HepG2 (cell line): ENCODE data around the gene GPSM1. TPM values are rescaled to one million over a fixed set of nuclear protein-coding genes. Genes with fewer than 3 reads are reported as not detected.

Source experiments
- AKAP8 ChIP-seq: sonication (generic); formaldehyde crosslinking; IDR thresholded peaks from 2 replicates; pipeline ENCODE4 v1.5.1; 2020; ENCODE audit warnings: mild to moderate bottlenecking, missing genetic modification reagents
- ASH2L ChIP-seq: fragments of 300-600, 200-600 bp; sonication (generic); IDR thresholded peaks from 2 replicates; pipeline ENCODE4 v1.7.0; 2017; ENCODE audit warnings: low read depth, mild to moderate bottlenecking, moderate library complexity, mixed read lengths, low read length; ENCODE audit not compliant: insufficient read length
- IRF2 ChIP-seq: IDR thresholded peaks from 2 replicates; pipeline ENCODE4 v1.6.1; 2018; ENCODE audit warnings: missing genetic modification reagents, missing compliant biosample characterization
- MTA1 ChIP-seq: sonication (generic); formaldehyde crosslinking; IDR thresholded peaks from 2 replicates; pipeline ENCODE4 v1.4.0; 2020; ENCODE audit warnings: missing genetic modification reagents, mild to moderate bottlenecking, borderline replicate concordance
- MTF2 ChIP-seq: sonication (generic); formaldehyde crosslinking; IDR thresholded peaks from 2 replicates; pipeline ENCODE4 v1.5.0; 2020; ENCODE audit warnings: missing genetic modification reagents, borderline replicate concordance
- SRSF1 ChIP-seq: fragments of 200-400 bp; formaldehyde crosslinking; optimal IDR thresholded peaks from 2 replicates; pipeline ENCODE3; 2017; ENCODE audit warnings: mild to moderate bottlenecking, low read depth, low read length, moderate library complexity
- XBP1 ChIP-seq: sonication (generic); formaldehyde crosslinking; IDR thresholded peaks from 2 replicates; pipeline ENCODE4 v1.5.0; 2020; ENCODE audit warnings: missing genetic modification reagents
- ZNF124 ChIP-seq: sonication (generic); formaldehyde crosslinking; IDR thresholded peaks from 2 replicates; pipeline ENCODE4 v1.4.0; 2020; ENCODE audit warnings: missing genetic modification reagents
- ZNF230 ChIP-seq: sonication (generic); formaldehyde crosslinking; IDR thresholded peaks from 2 replicates; pipeline ENCODE4 v1.4.0; 2020; ENCODE audit warnings: mild to moderate bottlenecking, missing genetic modification reagents
- ZNF331 ChIP-seq: sonication (generic); formaldehyde crosslinking; IDR thresholded peaks from 2 replicates; pipeline ENCODE4 v1.4.0; 2020; ENCODE audit warnings: missing genetic modification reagents
- ZNF382 ChIP-seq: sonication (generic); formaldehyde crosslinking; IDR thresholded peaks from 2 replicates; pipeline ENCODE4 v1.5.0; 2020; ENCODE audit warnings: missing genetic modification reagents, mild to moderate bottlenecking, borderline replicate concordance
- polyA plus RNA-seq, 8 experiments: library from polyadenylated mRNA; depleted of rRNA in 3 of 8; stranded (reverse) in 7 of 8; unstranded in 1 of 8; fragments of >200 nt; fragmentation: Illumina TruSeq in 4 of 8; extraction: Trizol in 4 of 8; gene quantifications; 2 replicates each; pipeline versions ENCODE4 v1.2.1 to v1.2.3, GENCODE V29; 2011 to 2016; ENCODE audit warnings: low read depth in 4 of 8, missing spikeins in 1 of 8, mixed read lengths in 1 of 8; ENCODE audit not compliant: insufficient read depth in 1 of 8
- total RNA-seq, 5 experiments: library from RNA; depleted of rRNA; stranded (reverse); fragments of >200 nt; fragmentation: Illumina TruSeq; extraction: Trizol; gene quantifications; 2 replicates each; pipeline ENCODE4 v1.2.3, GENCODE V29; 2016; ENCODE audit warnings: low read depth in 1 of 5
- TF ChIP-seq, protein P1 (sequence below): sonication (generic); formaldehyde crosslinking; IDR thresholded peaks from 2 replicates; pipeline ENCODE4 v1.4.0; 2020; ENCODE audit warnings: low read depth, missing genetic modification reagents
- TF ChIP-seq, protein P2 (sequence below): sonication (generic); formaldehyde crosslinking; IDR thresholded peaks from 2 replicates; pipeline ENCODE4 v1.8.0; 2022; ENCODE audit warnings: missing genetic modification reagents, mild to moderate bottlenecking, inconsistent platforms, borderline replicate concordance
- TF ChIP-seq, protein P3 (sequence below): sonication (generic); formaldehyde crosslinking; IDR thresholded peaks from 2 replicates; pipeline ENCODE4 v1.4.0; 2020; ENCODE audit warnings: missing genetic modification reagents, borderline replicate concordance
- TF ChIP-seq, protein P4 (sequence below): IDR thresholded peaks from 2 replicates; pipeline ENCODE4 v1.6.1; 2016; ENCODE audit warnings: control low read depth
- TF ChIP-seq, protein P5 (sequence below): sonication (generic); formaldehyde crosslinking; IDR thresholded peaks from 2 replicates; pipeline ENCODE4 v1.4.0; 2020; ENCODE audit warnings: missing genetic modification reagents

GPSM1 gene
- total and polyA plus RNA-seq, 2 of the 13 experiments (the other 11 are each of a cell fraction or from before 2014, with no cell fraction given) = 1.0 to 2.4 TPM

DNA sequence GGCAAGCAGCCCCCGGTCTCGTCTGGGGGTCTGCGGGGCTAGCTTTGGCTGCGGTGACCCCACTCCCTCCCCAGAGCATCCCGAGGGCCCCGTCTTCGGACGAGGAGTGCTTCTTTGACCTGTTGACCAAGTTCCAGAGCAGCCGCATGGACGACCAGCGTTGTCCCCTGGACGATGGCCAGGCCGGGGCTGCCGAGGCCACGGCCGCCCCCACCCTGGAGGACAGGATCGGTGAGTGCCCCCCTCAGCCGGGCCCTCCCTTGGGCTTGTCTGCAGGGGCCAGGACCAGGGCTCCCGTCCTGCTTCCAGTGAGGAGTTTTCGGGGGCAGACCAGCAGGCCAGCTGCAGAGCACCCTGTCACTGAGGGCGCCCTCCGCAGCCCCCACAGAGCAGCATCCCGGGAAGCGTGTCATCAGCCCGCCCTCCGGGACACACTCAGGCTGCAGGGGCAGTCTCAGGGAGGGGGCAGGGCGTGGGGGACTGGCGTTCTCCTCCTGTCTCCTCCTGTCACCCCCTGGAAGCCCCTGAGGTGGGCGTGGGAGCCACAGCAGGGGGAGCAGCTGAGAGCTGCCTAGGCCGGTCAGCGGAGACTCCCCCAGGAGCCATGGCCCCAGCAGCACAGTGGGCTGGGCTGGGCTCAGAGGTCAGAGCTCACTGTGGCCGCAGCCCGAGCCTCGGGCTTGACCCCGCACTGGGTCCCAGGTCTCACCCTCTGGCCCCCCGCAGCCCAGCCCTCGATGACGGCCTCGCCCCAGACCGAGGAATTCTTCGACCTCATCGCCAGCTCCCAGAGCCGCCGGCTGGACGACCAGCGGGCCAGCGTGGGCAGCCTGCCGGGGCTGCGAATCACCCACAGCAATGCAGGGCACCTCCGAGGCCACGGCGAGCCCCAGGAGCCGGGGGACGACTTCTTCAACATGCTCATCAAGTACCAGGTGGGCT lies 28.5 kb downstream of the GPSM1 start (continued):
- TF ChIP-seq ASH2L (no peak), MTA1 (CRISPR knock-in tag) (peak; percentile 56; the same call in 1 of the 2 replicates), AKAP8 (CRISPR knock-in tag) (peak; percentile 18; the same call in 1 of the 2 replicates), ZNF230 (CRISPR knock-in tag) (no peak), ZNF124 (CRISPR knock-in tag) (no peak), MTF2 (no peak), ZNF331 (CRISPR knock-in tag) (no peak), ZNF382 (CRISPR knock-in tag) (no peak), IRF2 (CRISPR knock-in tag) (no peak), SRSF1 (no peak), XBP1 (CRISPR knock-in tag) (no peak)
- TF ChIP-seq, protein P1, sequence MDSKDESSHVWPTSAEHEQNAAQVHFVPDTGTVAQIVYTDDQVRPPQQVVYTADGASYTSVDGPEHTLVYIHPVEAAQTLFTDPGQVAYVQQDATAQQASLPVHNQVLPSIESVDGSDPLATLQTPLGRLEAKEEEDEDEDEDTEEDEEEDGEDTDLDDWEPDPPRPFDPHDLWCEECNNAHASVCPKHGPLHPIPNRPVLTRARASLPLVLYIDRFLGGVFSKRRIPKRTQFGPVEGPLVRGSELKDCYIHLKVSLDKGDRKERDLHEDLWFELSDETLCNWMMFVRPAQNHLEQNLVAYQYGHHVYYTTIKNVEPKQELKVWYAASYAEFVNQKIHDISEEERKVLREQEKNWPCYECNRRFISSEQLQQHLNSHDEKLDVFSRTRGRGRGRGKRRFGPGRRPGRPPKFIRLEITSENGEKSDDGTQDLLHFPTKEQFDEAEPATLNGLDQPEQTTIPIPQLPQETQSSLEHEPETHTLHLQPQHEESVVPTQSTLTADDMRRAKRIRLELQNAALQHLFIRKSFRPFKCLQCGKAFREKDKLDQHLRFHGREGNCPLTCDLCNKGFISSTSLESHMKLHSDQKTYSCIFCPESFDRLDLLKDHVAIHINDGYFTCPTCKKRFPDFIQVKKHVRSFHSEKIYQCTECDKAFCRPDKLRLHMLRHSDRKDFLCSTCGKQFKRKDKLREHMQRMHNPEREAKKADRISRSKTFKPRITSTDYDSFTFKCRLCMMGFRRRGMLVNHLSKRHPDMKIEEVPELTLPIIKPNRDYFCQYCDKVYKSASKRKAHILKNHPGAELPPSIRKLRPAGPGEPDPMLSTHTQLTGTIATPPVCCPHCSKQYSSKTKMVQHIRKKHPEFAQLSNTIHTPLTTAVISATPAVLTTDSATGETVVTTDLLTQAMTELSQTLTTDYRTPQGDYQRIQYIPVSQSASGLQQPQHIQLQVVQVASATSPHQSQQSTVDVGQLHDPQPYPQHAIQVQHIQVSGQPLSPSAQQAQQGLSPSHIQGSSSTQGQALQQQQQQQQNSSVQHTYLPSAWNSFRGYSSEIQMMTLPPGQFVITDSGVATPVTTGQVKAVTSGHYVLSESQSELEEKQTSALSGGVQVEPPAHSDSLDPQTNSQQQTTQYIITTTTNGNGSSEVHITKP (CRISPR knock-in tag) = no peak
- TF ChIP-seq, protein P2, sequence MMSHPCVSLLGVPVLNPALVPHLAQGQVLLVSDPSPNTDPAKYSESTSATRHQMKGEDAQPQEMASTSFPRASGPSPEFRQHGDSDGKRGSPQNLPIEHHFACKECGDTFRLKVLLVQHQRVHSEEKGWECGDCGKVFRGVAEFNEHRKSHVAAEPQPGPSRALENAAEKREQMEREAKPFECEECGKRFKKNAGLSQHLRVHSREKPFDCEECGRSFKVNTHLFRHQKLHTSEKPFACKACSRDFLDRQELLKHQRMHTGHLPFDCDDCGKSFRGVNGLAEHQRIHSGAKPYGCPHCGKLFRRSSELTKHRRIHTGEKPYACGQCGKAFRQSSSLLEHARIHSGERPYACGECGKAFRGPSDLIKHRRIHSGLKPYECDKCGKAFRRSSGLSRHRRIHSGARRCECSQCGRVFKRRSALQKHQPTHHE (CRISPR knock-in tag) = no peak
- TF ChIP-seq, protein P3, sequence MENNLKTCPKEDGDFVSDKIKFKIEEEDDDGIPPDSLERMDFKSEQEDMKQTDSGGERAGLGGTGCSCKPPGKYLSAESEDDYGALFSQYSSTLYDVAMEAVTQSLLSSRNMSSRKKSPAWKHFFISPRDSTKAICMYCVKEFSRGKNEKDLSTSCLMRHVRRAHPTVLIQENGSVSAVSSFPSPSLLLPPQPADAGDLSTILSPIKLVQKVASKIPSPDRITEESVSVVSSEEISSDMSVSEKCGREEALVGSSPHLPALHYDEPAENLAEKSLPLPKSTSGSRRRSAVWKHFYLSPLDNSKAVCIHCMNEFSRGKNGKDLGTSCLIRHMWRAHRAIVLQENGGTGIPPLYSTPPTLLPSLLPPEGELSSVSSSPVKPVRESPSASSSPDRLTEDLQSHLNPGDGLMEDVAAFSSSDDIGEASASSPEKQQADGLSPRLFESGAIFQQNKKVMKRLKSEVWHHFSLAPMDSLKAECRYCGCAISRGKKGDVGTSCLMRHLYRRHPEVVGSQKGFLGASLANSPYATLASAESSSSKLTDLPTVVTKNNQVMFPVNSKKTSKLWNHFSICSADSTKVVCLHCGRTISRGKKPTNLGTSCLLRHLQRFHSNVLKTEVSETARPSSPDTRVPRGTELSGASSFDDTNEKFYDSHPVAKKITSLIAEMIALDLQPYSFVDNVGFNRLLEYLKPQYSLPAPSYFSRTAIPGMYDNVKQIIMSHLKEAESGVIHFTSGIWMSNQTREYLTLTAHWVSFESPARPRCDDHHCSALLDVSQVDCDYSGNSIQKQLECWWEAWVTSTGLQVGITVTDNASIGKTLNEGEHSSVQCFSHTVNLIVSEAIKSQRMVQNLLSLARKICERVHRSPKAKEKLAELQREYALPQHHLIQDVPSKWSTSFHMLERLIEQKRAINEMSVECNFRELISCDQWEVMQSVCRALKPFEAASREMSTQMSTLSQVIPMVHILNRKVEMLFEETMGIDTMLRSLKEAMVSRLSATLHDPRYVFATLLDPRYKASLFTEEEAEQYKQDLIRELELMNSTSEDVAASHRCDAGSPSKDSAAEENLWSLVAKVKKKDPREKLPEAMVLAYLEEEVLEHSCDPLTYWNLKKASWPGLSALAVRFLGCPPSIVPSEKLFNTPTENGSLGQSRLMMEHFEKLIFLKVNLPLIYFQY = no peak
- TF ChIP-seq, protein P4, sequence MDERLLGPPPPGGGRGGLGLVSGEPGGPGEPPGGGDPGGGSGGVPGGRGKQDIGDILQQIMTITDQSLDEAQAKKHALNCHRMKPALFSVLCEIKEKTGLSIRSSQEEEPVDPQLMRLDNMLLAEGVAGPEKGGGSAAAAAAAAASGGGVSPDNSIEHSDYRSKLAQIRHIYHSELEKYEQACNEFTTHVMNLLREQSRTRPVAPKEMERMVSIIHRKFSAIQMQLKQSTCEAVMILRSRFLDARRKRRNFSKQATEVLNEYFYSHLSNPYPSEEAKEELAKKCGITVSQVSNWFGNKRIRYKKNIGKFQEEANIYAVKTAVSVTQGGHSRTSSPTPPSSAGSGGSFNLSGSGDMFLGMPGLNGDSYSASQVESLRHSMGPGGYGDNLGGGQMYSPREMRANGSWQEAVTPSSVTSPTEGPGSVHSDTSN (CRISPR knock-in tag) = no peak
- TF ChIP-seq, protein P5, sequence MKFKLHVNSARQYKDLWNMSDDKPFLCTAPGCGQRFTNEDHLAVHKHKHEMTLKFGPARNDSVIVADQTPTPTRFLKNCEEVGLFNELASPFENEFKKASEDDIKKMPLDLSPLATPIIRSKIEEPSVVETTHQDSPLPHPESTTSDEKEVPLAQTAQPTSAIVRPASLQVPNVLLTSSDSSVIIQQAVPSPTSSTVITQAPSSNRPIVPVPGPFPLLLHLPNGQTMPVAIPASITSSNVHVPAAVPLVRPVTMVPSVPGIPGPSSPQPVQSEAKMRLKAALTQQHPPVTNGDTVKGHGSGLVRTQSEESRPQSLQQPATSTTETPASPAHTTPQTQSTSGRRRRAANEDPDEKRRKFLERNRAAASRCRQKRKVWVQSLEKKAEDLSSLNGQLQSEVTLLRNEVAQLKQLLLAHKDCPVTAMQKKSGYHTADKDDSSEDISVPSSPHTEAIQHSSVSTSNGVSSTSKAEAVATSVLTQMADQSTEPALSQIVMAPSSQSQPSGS (CRISPR knock-in tag) = no peak
